ENCODE data around the gene DYRK4.

The DYRK4 gene

DNA sequence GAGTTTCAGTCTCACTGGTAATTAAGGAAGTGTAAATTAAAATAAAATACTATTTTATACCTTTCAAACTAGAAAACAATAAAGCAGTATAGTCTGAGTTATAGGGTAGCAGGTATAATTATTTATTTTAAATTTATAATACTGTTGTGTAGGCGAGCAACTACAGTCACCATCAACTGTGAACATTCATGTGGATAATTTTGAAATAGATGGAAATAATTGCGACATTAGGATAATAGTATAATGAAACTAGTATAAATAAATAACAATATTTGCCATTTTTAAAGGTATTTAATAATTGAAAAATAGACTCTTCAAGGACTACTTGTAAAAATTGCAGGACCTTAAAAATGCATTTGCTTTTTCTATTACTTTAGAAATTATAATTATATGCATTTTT, 3.8 kb upstream of the DYRK4 start:
- DNase-seq (ENCODE audit: low spot score): no peak
- H3K27ac ChIP-seq: no peak overlapping the region
- CTCF ChIA-PET: interaction anchor here (0.6 kb wide), 1 partner anchor 91 kb away, joined by 3 read pairs; no protein-coding TSS in a partner anchor
- TF ChIP-seq, protein P1, sequence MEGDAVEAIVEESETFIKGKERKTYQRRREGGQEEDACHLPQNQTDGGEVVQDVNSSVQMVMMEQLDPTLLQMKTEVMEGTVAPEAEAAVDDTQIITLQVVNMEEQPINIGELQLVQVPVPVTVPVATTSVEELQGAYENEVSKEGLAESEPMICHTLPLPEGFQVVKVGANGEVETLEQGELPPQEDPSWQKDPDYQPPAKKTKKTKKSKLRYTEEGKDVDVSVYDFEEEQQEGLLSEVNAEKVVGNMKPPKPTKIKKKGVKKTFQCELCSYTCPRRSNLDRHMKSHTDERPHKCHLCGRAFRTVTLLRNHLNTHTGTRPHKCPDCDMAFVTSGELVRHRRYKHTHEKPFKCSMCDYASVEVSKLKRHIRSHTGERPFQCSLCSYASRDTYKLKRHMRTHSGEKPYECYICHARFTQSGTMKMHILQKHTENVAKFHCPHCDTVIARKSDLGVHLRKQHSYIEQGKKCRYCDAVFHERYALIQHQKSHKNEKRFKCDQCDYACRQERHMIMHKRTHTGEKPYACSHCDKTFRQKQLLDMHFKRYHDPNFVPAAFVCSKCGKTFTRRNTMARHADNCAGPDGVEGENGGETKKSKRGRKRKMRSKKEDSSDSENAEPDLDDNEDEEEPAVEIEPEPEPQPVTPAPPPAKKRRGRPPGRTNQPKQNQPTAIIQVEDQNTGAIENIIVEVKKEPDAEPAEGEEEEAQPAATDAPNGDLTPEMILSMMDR (conservative IDR thresholded peaks at IDR 0.05; ENCODE audit: low read depth): no peak
- POLR2A ChIA-PET (ENCODE audit: low non-redundant PET): no interaction called here

DNA sequence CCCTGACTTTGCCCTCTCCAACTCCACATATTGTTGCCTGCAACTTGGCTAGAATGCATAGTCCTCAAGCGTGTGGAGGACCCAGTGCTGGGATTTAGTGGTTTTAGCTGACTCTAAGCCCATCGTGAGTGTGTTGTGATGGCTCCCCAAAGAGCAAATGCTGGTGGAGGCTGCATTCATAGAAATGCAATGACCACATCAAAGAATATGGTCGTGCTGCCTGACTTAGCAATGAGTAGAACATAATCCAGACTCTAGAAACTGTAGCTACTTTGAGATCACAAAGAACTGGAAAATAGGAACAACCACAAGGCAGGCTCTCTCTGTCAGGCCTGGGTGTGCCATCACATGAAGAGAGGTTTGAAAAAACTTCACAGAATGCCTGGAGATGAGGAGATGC, 1.3 kb downstream of the DYRK4 start:
- no peak overlapping the region for H3K27ac ChIP-seq
- no peak for DNase-seq (ENCODE audit: low spot score)
- TF ChIP-seq, protein P1 (conservative IDR thresholded peaks at IDR 0.05; ENCODE audit: low read depth): no peak
- ChIA-PET CTCF (no interaction called here), POLR2A (ENCODE audit: low non-redundant PET) (no interaction called here)

DNA sequence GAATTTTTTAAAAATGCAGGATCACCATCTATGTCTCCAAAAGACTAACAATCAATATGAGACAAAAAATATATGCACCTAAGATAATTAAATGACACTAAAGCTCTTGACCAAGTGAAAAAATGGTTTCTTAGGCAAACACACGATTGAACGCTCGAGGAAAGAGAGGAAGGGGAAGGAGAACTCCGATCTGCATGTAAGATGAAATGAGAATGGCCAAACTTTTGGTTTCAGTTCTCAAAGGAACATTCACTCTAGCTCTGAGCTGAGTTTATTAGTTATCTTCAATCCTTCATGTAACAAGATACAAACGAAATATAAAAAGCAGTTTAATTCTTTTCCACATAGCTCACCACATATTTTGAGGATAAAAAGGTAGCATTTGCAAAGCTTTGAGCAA, 2.8 kb downstream of the DYRK4 start:
- TF ChIP-seq, protein P1 (conservative IDR thresholded peaks at IDR 0.05; ENCODE audit: low read depth): no peak
- no peak overlapping the region for H3K27ac ChIP-seq
- POLR2A ChIA-PET (ENCODE audit: low non-redundant PET): no interaction called here
- no peak for DNase-seq (ENCODE audit: low spot score)
- CTCF ChIA-PET: no interaction called here

DNA sequence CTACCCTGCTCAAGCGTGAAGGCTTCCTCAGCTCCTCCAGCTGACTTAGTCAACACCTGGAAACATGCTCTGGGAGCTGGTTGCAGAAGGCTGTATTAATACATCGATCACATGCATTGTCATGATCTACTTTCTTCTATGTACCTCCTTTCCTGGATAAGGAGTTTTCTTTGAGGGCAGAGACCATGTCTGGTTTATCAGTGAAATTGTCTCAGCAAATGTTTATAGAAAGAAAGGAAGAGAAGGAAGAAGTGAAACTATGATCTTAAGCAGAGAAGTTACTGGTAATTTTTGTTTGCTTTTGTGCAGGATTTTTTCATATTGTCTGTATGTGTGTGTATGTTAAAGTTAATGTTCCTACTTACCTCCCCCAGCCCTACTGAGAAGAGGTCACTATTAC, 4.5 kb downstream of the DYRK4 start:
- POLR2A ChIA-PET (ENCODE audit: low non-redundant PET): no interaction called here
- TF ChIP-seq, protein P1 (conservative IDR thresholded peaks at IDR 0.05; ENCODE audit: low read depth): no peak
- H3K27ac ChIP-seq: no peak overlapping the region
- CTCF ChIA-PET: no interaction called here
- no peak for DNase-seq (ENCODE audit: low spot score)

DNA sequence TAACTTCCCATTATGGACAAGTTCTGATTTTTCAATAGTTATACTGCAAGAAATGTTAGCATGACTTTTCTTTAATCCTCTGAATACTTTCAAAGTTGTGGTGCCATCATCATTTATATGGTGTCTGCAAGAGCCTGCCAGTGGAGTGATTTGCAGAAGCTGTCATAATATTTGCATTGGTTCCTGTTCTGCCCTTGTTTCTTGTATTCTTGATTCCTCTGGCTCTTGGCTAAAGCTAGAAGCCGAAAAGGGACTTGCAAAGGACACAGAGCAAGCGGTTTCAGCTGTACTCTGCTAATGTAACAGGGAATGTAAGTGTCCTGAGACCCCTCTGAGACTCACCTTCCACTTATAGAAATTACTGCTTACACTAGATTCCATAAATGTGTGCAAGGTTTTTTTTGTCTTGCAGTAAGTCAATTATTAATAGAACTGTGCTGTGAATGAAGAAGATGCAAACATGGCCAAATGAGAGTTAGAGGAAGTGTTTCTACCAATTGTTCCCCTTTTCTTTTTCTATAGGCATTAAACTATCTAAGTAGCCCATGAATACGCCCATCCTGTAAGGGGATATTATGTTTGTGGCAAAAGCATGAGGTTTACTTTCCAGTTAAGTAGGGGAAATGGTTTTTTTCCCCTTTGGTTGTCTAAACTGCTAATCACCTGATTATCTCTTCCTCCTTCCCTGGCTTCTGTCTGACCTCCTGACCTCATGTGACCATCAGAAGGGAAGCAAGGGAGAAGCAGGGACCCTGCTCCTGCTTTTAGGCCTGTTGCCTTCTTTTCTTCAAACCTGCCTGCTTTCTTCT, 5.3 kb downstream of the DYRK4 start:
- POLR2A ChIA-PET (ENCODE audit: low non-redundant PET): no interaction called here
- DNase-seq (ENCODE audit: low spot score): no peak
- TF ChIP-seq, protein P1 (conservative IDR thresholded peaks at IDR 0.05; ENCODE audit: low read depth): no peak
- no peak overlapping the region for H3K27ac ChIP-seq
- CTCF ChIA-PET: no interaction called here

DNA sequence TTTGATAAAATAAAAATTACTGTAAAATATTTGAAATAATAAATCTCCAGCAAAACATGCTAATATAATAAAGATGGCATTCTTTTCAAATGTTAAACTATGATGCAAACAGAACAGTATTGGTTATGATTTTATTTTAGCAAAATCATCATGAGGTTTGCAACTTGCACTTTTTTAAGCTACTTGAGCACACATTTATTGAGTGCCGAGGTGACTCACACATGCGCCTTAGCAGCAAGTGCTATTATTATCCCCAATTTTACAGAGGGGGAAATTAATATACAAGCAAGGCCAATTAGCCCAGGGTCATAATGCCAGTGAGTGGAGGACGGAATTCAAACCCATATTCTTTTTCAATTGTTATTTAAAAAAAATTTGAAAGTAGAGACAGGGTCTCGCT, 7.3 kb downstream of the DYRK4 start:
- TF ChIP-seq, protein P1 (conservative IDR thresholded peaks at IDR 0.05; ENCODE audit: low read depth): no peak
- POLR2A ChIA-PET (ENCODE audit: low non-redundant PET): no interaction called here
- no peak for DNase-seq (ENCODE audit: low spot score)
- CTCF ChIA-PET: no interaction called here
- no peak overlapping the region for H3K27ac ChIP-seq
